RWPE2 (cell line): ENCODE data around the gene MYOM3.

ENCODE experiments used
- ATAC-seq: fragments of 200-7000 bp; cut with Tn5 transposase; 3 replicates; pipeline ENCODE4 v1.9.1; 2021; ENCODE audit warnings: low read depth
- DNase-seq: peaks from one replicate; pipeline ENCODE4 v3.0.0-alpha.2; 2020; ENCODE audit warnings: low spot score
- H3K27ac ChIP-seq: fragments of 450-650 bp; 2 replicates; pipeline ENCODE4 v1.5.1; 2017; ENCODE audit warnings: mild to moderate bottlenecking; ENCODE audit not compliant: poor library complexity, severe bottlenecking
- H3K27me3 ChIP-seq: fragments of 250-450 bp; sonication (Bioruptor Pico); 2 replicates; pipeline ENCODE4 v1.5.1; 2021; ENCODE audit warnings: mild to moderate bottlenecking, moderate library complexity; ENCODE audit not compliant: insufficient read depth, poor library complexity, severe bottlenecking
- H3K36me3 ChIP-seq: fragments of 250-450 bp; sonication (Bioruptor Pico); 2 replicates; pipeline ENCODE4 v1.5.1; 2020; ENCODE audit warnings: low read depth, mild to moderate bottlenecking, moderate library complexity
- H3K4me1 ChIP-seq: fragments of 250-450 bp; sonication (Bioruptor Pico); 2 replicates; pipeline ENCODE4 v1.5.1; 2021; ENCODE audit warnings: mild to moderate bottlenecking, moderate library complexity; ENCODE audit not compliant: insufficient read depth, poor library complexity, severe bottlenecking
- H3K4me3 ChIP-seq: fragments of 250-450 bp; sonication (Bioruptor Pico); 2 replicates; pipeline ENCODE4 v1.5.1; 2021; ENCODE audit warnings: mild to moderate bottlenecking, moderate library complexity; ENCODE audit not compliant: severe bottlenecking
- H3K9me3 ChIP-seq: fragments of 250-450 bp; sonication (Bioruptor Pico); 2 replicates; pipeline ENCODE4 v1.5.1; 2021; ENCODE audit warnings: mild to moderate bottlenecking, moderate library complexity; ENCODE audit not compliant: severe bottlenecking
- CTCF ChIP-seq: fragments of 450-650 bp; IDR thresholded peaks from one replicate; pipeline ENCODE4 v1.5.1; 2017; ENCODE audit warnings: mild to moderate bottlenecking, moderate library complexity; ENCODE audit not compliant: poor library complexity, severe bottlenecking

MYOM3 gene

GRCh38 chr1:24022581-24023361, 89.2 kb downstream of the MYOM3 start:
- H3K4me3 ChIP-seq: no peak overlapping the region
- no peaks in the 10 kb centered on the region for H3K9me3 ChIP-seq
- peak; percentile 84 for ATAC-seq
- no peaks in the 10 kb centered on the region for H3K36me3 ChIP-seq
- H3K4me1 ChIP-seq: peaks cover 25% of the 10 kb centered on the region
- TF ChIP-seq CTCF: no peak
- peak overlapping the region; percentile 67 for H3K27ac ChIP-seq
- peak; percentile 77 for DNase-seq
- no peaks in the 10 kb centered on the region for H3K27me3 ChIP-seq

DNA sequence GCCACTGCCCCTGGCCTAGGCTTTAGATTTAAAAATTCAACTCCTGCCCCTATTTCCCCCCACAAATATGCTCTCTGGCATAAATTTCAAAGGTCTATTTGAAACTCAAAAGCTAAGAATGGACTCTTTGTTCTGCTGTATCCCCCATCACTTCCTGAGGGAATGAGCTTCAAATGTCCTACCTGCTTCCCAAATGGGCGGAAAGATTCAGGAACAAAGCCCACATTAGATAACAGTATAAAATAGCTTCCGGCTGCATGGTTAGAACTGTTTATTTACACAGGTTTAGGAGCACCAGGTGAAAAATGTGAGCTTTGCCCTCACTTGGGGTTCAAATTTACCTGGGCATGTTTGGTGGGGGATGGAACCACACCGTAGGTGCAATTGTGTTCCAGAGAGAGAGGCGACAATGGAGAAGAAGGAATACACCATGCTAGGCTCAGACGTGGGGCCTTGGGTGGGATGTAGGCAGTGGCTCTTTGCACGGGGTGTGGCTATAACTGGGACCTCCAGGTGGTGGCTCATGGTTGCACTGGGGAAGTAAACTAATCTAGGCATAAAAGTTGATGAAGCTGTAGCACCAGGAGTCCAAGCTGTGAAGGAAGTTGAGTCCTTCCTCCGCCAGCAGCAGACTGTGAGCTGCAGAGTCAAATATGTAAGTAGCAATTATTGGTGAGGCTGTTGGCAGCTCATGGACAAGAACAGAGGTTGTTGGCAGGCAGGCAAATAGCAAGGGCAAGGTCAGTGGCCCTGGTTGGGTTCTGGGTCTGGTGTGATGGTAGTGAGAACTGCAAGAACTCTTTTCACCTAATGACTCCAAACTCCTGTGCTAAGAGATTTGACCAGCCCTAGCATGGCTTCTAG, 90.3 kb downstream of the MYOM3 start:
- no peak for DNase-seq
- no peak overlapping the region for H3K4me3 ChIP-seq
- ATAC-seq: no peak

GRCh38 chr1:24020470-24020869, 91.5 kb downstream of the MYOM3 start:
- Histone ChIP-seq H3K4me1 (peaks cover 25% of the 10 kb centered on the region), H3K9me3 (no peaks in the 10 kb centered on the region), H3K27ac (peak overlapping the region; percentile 78), H3K4me3 (no peak overlapping the region), H3K27me3 (no peaks in the 10 kb centered on the region), H3K36me3 (no peaks in the 10 kb centered on the region)
- ATAC-seq: no peak
- no peak for TF ChIP-seq CTCF
- no peak for DNase-seq

More for the DNA sequence above, 90.3 kb downstream of the MYOM3 start:
- H3K27ac ChIP-seq: peak overlapping the region; percentile 67
- H3K27me3 ChIP-seq: no peaks in the 10 kb centered on the region
- H3K36me3 ChIP-seq: no peaks in the 10 kb centered on the region
- H3K4me1 ChIP-seq: peaks cover 25% of the 10 kb centered on the region
- H3K9me3 ChIP-seq: no peaks in the 10 kb centered on the region
- TF ChIP-seq CTCF: no peak

DNA sequence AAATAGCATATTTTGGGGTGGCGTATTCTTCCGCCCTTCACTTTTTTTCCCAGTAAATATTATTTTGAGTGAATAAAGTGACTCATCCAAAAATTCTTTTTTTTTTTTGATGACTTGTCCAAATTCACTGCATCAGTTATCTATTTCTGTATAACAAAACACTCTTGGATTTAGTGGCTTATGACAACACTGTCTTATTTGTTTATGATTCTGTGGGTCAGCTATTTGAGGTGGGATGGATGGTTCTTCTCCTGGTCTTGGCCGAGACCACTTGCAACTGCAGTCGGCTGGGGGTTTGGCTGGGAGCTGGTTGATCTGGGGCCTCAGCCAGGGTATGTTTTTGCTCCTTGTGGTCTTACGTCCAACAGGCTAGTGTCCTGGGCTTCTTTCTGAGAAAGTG, 91.9 kb downstream of the MYOM3 start:
- Histone ChIP-seq H3K27ac (peak overlapping the region; percentile 78), H3K9me3 (no peaks in the 10 kb centered on the region), H3K4me1 (peaks cover 25% of the 10 kb centered on the region), H3K4me3 (no peak overlapping the region), H3K27me3 (no peaks in the 10 kb centered on the region), H3K36me3 (no peaks in the 10 kb centered on the region)
- ATAC-seq (no peak), DNase-seq (no peak)
- no peak for TF ChIP-seq CTCF
